IPS DF 19.7 (cell line): ENCODE results near the gene CCDC171.

ENCODE experiments used
- DNase-seq: peaks from one replicate; pipeline ENCODE4 v3.0.0-alpha.2; 2013; ENCODE audit warnings: low read depth, low spot score

Gene CCDC171

GRCh38 chr9:15873573-15874177 is 320.8 kb downstream of the CCDC171 start:
- no peak for DNase-seq

GRCh38 chr9:15882328-15882727 is 329.5 kb downstream of the CCDC171 start:
- DNase-seq = no peak

GRCh38 chr9:15882883-15883282 is 330.0 kb downstream of the CCDC171 start:
- no peak for DNase-seq

GRCh38 chr9:15885464-15885863 is 332.6 kb downstream of the CCDC171 start:
- DNase-seq = no peak

GRCh38 chr9:15889555-15889954 is 336.7 kb downstream of the CCDC171 start:
- DNase-seq = no peak

GRCh38 chr9:15901572-15901971 is 348.7 kb downstream of the CCDC171 start:
- no peak for DNase-seq

GRCh38 chr9:15909297-15909696 is 356.5 kb downstream of the CCDC171 start:
- DNase-seq = no peak

GRCh38 chr9:15915711-15916110 is 362.9 kb downstream of the CCDC171 start:
- no peak for DNase-seq

- DNase-seq = no peak
These were observed 374.3 kb downstream of the CCDC171 start for GRCh38 chr9:15927161-15927560.

GRCh38 chr9:15935661-15936305 is 382.9 kb downstream of the CCDC171 start:
- no peak for DNase-seq

GRCh38 chr9:15936306-15936921 is 383.6 kb downstream of the CCDC171 start:
- no peak for DNase-seq

- no peak for DNase-seq
These were observed 390.1 kb downstream of the CCDC171 start for GRCh38 chr9:15942831-15943424.

- DNase-seq = no peak
These were observed 391.5 kb downstream of the CCDC171 start for GRCh38 chr9:15944341-15944740.

- no peak for DNase-seq
These were observed 406.8 kb downstream of the CCDC171 start for GRCh38 chr9:15959663-15960062.

GRCh38 chr9:15961217-15961616 is 408.4 kb downstream of the CCDC171 start:
- DNase-seq = no peak

- no peak for DNase-seq
These were observed 412.5 kb downstream of the CCDC171 start for GRCh38 chr9:15965246-15965745.

- no peak for DNase-seq
These were observed 413.6 kb downstream of the CCDC171 start for GRCh38 chr9:15966471-15966870.

GRCh38 chr9:15967068-15967467 is 414.2 kb downstream of the CCDC171 start:
- no peak for DNase-seq

- DNase-seq = no peak
These were observed 419.9 kb downstream of the CCDC171 start for GRCh38 chr9:15972760-15973159.

GRCh38 chr9:15975101-15975778 is 422.4 kb downstream of the CCDC171 start:
- DNase-seq = no peak

GRCh38 chr9:15977438-15977837 is 424.6 kb downstream of the CCDC171 start:
- DNase-seq = no peak

- DNase-seq = no peak
These were observed 429.3 kb downstream of the CCDC171 start for GRCh38 chr9:15982182-15982581.
